ENCODE measurements around the gene TERB1.

- no peak for TF ChIP-seq EZH2 (IDR thresholded peaks at IDR 0.05; ENCODE audit: insufficient read depth, poor library complexity, severe bottlenecking)
- TF ChIP-seq EZH2phosphoT487 (IDR thresholded peaks at IDR 0.05; ENCODE audit: insufficient read depth, low read depth), result no peak
Measured at GRCh38 chr16:66849021-66849420, 47.6 kb upstream of the TERB1 start.

Data from GM23248 (cell line).